HL-60 (cell line): ENCODE data around the gene OSMR.

Source experiments
- CTCF ChIP-seq: IDR thresholded peaks from one replicate; pipeline ENCODE4 v1.5.1; 2011; ENCODE audit warnings: low read length, control low read depth, inconsistent platforms; ENCODE audit not compliant: insufficient read depth
- GABPA ChIP-seq: IDR thresholded peaks from 2 replicates; pipeline ENCODE4 v1.6.1; 2012; ENCODE audit warnings: low read depth
- REST ChIP-seq: IDR thresholded peaks from 2 replicates; pipeline ENCODE4 v1.6.1; 2012; ENCODE audit warnings: low read depth; ENCODE audit not compliant: insufficient replicate concordance

GRCh38 chr5:38906503-38906902 is 60.7 kb downstream of the OSMR start:
- TF ChIP-seq CTCF (no peak), GABPA (no peak), REST (no peak)
